ENCODE data around the gene PSME3.

- TF ChIP-seq, protein P1, sequence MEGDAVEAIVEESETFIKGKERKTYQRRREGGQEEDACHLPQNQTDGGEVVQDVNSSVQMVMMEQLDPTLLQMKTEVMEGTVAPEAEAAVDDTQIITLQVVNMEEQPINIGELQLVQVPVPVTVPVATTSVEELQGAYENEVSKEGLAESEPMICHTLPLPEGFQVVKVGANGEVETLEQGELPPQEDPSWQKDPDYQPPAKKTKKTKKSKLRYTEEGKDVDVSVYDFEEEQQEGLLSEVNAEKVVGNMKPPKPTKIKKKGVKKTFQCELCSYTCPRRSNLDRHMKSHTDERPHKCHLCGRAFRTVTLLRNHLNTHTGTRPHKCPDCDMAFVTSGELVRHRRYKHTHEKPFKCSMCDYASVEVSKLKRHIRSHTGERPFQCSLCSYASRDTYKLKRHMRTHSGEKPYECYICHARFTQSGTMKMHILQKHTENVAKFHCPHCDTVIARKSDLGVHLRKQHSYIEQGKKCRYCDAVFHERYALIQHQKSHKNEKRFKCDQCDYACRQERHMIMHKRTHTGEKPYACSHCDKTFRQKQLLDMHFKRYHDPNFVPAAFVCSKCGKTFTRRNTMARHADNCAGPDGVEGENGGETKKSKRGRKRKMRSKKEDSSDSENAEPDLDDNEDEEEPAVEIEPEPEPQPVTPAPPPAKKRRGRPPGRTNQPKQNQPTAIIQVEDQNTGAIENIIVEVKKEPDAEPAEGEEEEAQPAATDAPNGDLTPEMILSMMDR (IDR thresholded peaks at IDR 0.05), result no peak
- TF ChIP-seq EZH2 (IDR thresholded peaks at IDR 0.05), result no peak
- no peak for TF ChIP-seq EZH2phosphoT487 (IDR thresholded peaks at IDR 0.05)
Measured at GRCh38 chr17:42882166-42882565, 49.0 kb downstream of the PSME3 start.
